Measurements from ENCODE around the gene AGPS.

AGPS gene

GRCh38 chr2:177552422-177553175, 160.0 kb downstream of the AGPS start (continued):
- 0 out of 2 replicates have a peak, but pooled peaks have one; percentile 85 for TF ChIP-seq ZNF580 (tag by site-specific recombination; IDR thresholded peaks at IDR 0.05)
- TF ChIP-seq ZNF398 (tag by site-specific recombination; IDR thresholded peaks at IDR 0.05): peak; percentile 74
- no peak for TF ChIP-seq OSR2 (tag by site-specific recombination; IDR thresholded peaks at IDR 0.05)
- no peak for TF ChIP-seq GLIS2 (tag by site-specific recombination; IDR thresholded peaks at IDR 0.05)
- TF ChIP-seq ZNF600 (tag by site-specific recombination; IDR thresholded peaks at IDR 0.05): peak; percentile 96
- no peak for TF ChIP-seq ZNF776 (tag by site-specific recombination; IDR thresholded peaks at IDR 0.05; ENCODE audit: borderline replicate concordance)
- TF ChIP-seq GFI1B (tag by site-specific recombination; IDR thresholded peaks at IDR 0.05): no peak
- TF ChIP-seq ZNF416 (tag by site-specific recombination; IDR thresholded peaks at IDR 0.05): no peak
- no peak for TF ChIP-seq ATF2 (tag by site-specific recombination; IDR thresholded peaks at IDR 0.05; ENCODE audit: low read depth)
- TF ChIP-seq ZNF362 (tag by site-specific recombination; IDR thresholded peaks at IDR 0.05): no peak
- no peak for TF ChIP-seq ZNF501 (tag by site-specific recombination; IDR thresholded peaks at IDR 0.05)
- TF ChIP-seq PATZ1 (tag by site-specific recombination; IDR thresholded peaks at IDR 0.05): peak; percentile 51; the same call in 1 of the 2 replicates
- 0 out of 2 replicates have a peak, but pooled peaks have one; percentile 64 for TF ChIP-seq ZNF777 (tag by site-specific recombination; IDR thresholded peaks at IDR 0.05; ENCODE audit: borderline replicate concordance)
- no peak for TF ChIP-seq ZNF138 (tag by site-specific recombination; IDR thresholded peaks at IDR 0.05; ENCODE audit: borderline replicate concordance)
- no peak for TF ChIP-seq ZNF350 (tag by site-specific recombination; IDR thresholded peaks at IDR 0.05)
- no peak for TF ChIP-seq ZNF324 (tag by site-specific recombination; IDR thresholded peaks at IDR 0.05)
- TF ChIP-seq PRDM4 (tag by site-specific recombination; IDR thresholded peaks at IDR 0.05): no peak
- TF ChIP-seq ZNF433 (tag by site-specific recombination; IDR thresholded peaks at IDR 0.05; ENCODE audit: low read depth): no peak
- no peak for TF ChIP-seq ZNF114 (tag by site-specific recombination; IDR thresholded peaks at IDR 0.05)
- no peak for TF ChIP-seq ZFP41 (tag by site-specific recombination; IDR thresholded peaks at IDR 0.05; ENCODE audit: borderline replicate concordance)
- TF ChIP-seq ZNF645 (tag by site-specific recombination; IDR thresholded peaks at IDR 0.05): no peak
- no peak for TF ChIP-seq ZNF791 (tag by site-specific recombination; IDR thresholded peaks at IDR 0.05)
- TF ChIP-seq ZFP69B (tag by site-specific recombination; IDR thresholded peaks at IDR 0.05): no peak
- TF ChIP-seq ZNF302 (tag by site-specific recombination; IDR thresholded peaks at IDR 0.05; ENCODE audit: low read depth): no peak
- no peak for TF ChIP-seq ZNF692 (tag by site-specific recombination; IDR thresholded peaks at IDR 0.05)
- TF ChIP-seq HOXD13 (CRISPR knock-in tag; IDR thresholded peaks at IDR 0.05; ENCODE audit: borderline replicate concordance): no peak

Measured in HEK293 (cell line).